Panc1 (cell line): Measurements from ENCODE around the gene FLYWCH1. TPM values are rescaled to one million over a fixed set of nuclear protein-coding genes. Genes with fewer than 3 reads are reported as not detected.

Experiments
- ATAC-seq: fragments of 200-7000 bp; cut with Tn5 transposase; 2 replicates; pipeline ENCODE4 v1.9.1; 2020; ENCODE audit warnings: mild to moderate bottlenecking, moderate library complexity
- BruUV-seq: library from RNA; stranded (reverse); fragments of 400-500 nt; replicated peaks from 2 replicates; lab custom pipeline; 2021; lab: Mats Ljungman, UMichigan
- CTCF ChIA-PET: fragments of 300-600 bp; sonication (Branson Sonifier 250); formaldehyde crosslinking; loops from one replicate; lab custom pipeline; 2022; ENCODE audit warnings: antibody characterized with exemption; lab: Charles Lee
- POLR2A ChIA-PET: fragments of 300-600 bp; sonication (Branson Sonifier 250); formaldehyde crosslinking; loops from one replicate; lab custom pipeline; 2022; ENCODE audit warnings: antibody characterized with exemption; lab: Charles Lee
- DNase-seq: peaks from one replicate; pipeline ENCODE4 v3.0.0-alpha.2; 2010; ENCODE audit warnings: low read depth, low spot score
- H3K27ac ChIP-seq: 2 replicates; pipeline ENCODE4 v1.5.1; 2011; ENCODE audit warnings: mild to moderate bottlenecking, low read length, inconsistent platforms
- H3K27me3 ChIP-seq: fragments of 200-500 bp; sonication (Bioruptor generic); 2 replicates; pipeline ENCODE4 v1.6.0; 2014; ENCODE audit warnings: low read length, inconsistent platforms; ENCODE audit not compliant: control insufficient read depth, insufficient read depth
- H3K36me3 ChIP-seq: fragments of 200-500 bp; sonication (Bioruptor generic); 2 replicates; pipeline ENCODE4 v1.5.1; 2014; ENCODE audit warnings: inconsistent platforms, mild to moderate bottlenecking, low read length, moderate library complexity; ENCODE audit not compliant: control insufficient read depth, insufficient read depth
- H3K4me1 ChIP-seq: 2 replicates; pipeline ENCODE4 v1.5.1; 2011; ENCODE audit warnings: inconsistent platforms, mild to moderate bottlenecking, low read length, moderate library complexity; ENCODE audit not compliant: control insufficient read depth, insufficient read depth
- H3K4me3 ChIP-seq, 2 experiments: 2 replicates each; pipeline ENCODE4 v1.5.1; 2011 to 2012; ENCODE audit warnings: low read depth in 2 of 2, low read length in 2 of 2, mild to moderate bottlenecking in 2 of 2, inconsistent platforms in 1 of 2, moderate library complexity in 1 of 2
- H3K9me3 ChIP-seq: fragments of 200-500 bp; sonication (Bioruptor generic); 2 replicates; pipeline ENCODE4 v1.5.1; 2014; ENCODE audit warnings: low read depth, mild to moderate bottlenecking, inconsistent platforms, low read length, moderate library complexity; ENCODE audit not compliant: control insufficient read depth, insufficient read depth
- POLR2AphosphoS5 ChIP-seq: IDR thresholded peaks from 2 replicates; pipeline ENCODE4 v1.6.1; 2012; ENCODE audit warnings: mild to moderate bottlenecking, low read depth, low read length, moderate library complexity
- SIN3A ChIP-seq: IDR thresholded peaks from 2 replicates; pipeline ENCODE4 v1.6.1; 2012; ENCODE audit warnings: low read depth, mild to moderate bottlenecking, low read length, moderate library complexity, borderline replicate concordance; ENCODE audit not compliant: insufficient read depth
- TCF7L2 ChIP-seq: IDR thresholded peaks from 2 replicates; pipeline ENCODE4 v1.6.1; 2011; ENCODE audit warnings: mild to moderate bottlenecking, low read depth, low read length, inconsistent platforms
- in situ Hi-C: cut with HindIII; loops from 2 replicates; pipeline ENCODE4 v1.10.0; 2016; ENCODE audit warnings: low sequenced_read_pairs, low pct_unique_long_range_greater_than_20kb
- intact Hi-C: fragments of 100-400 bp; cut with micrococcal nuclease; formaldehyde crosslinking; loops from one replicate; pipeline ENCODE4 v1.10.0; 2022; ENCODE audit not compliant: unreplicated experiment
- total RNA-seq: library from RNA; stranded (reverse); gene quantifications from one replicate; pipeline ENCODE4 v1.2.1, GENCODE V29; 2021; ENCODE audit not compliant: unreplicated experiment
- TF ChIP-seq, protein P1 (sequence below), 2 experiments: IDR thresholded peaks; 2 replicates each; pipeline ENCODE4 v1.6.1; 2011 to 2012; ENCODE audit warnings: low read depth in 2 of 2, control low read depth in 1 of 2, low read length in 1 of 2, mild to moderate bottlenecking in 1 of 2, moderate library complexity in 1 of 2; ENCODE audit not compliant: insufficient read depth in 1 of 2
- TF ChIP-seq, protein P2 (sequence below): fragments of 450-650 bp; IDR thresholded peaks from 2 replicates; pipeline ENCODE4 v1.5.1; 2017; ENCODE audit warnings: mild to moderate bottlenecking

Gene FLYWCH1
- total RNA-seq, 1 experiment from 2014 or later, result 67.9 TPM

DNA sequence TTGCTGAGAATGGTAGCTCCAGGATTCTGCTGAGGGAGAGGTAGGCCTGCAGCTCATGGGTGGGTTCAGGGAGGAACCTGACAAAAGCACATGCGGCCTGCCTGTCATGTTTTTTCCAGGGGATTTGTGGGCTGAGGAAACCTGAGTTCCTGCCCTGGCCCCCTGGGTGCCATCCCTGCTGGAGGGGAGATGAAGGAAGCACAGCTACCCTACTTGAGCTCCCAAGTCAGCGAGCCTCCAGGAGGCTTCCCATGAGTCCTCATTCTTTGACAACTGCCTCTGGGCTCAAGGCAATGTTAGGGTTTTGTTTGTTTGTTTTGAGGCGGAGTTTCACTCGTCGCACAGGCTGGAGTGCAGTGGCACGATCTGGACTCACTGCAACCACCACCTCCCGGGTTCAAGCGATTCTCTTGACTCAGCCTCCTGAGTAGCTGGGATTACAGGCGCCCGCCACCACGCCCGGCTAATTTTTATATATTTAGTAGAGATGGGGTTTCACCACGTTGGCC is 12.1 kb upstream of the FLYWCH1 start:
- ChIA-PET POLR2A (interaction anchor here (0.7 kb wide), 1 partner anchor 10 kb away, joined by 5 read pairs; no protein-coding TSS in a partner anchor), CTCF (no interaction called here)
- H3K9me3 ChIP-seq, result no peaks in the 10 kb centered on the region
- BruUV-seq, result no TSS peak
- TF ChIP-seq TCF7L2, result no peak
- TF ChIP-seq, protein P1, sequence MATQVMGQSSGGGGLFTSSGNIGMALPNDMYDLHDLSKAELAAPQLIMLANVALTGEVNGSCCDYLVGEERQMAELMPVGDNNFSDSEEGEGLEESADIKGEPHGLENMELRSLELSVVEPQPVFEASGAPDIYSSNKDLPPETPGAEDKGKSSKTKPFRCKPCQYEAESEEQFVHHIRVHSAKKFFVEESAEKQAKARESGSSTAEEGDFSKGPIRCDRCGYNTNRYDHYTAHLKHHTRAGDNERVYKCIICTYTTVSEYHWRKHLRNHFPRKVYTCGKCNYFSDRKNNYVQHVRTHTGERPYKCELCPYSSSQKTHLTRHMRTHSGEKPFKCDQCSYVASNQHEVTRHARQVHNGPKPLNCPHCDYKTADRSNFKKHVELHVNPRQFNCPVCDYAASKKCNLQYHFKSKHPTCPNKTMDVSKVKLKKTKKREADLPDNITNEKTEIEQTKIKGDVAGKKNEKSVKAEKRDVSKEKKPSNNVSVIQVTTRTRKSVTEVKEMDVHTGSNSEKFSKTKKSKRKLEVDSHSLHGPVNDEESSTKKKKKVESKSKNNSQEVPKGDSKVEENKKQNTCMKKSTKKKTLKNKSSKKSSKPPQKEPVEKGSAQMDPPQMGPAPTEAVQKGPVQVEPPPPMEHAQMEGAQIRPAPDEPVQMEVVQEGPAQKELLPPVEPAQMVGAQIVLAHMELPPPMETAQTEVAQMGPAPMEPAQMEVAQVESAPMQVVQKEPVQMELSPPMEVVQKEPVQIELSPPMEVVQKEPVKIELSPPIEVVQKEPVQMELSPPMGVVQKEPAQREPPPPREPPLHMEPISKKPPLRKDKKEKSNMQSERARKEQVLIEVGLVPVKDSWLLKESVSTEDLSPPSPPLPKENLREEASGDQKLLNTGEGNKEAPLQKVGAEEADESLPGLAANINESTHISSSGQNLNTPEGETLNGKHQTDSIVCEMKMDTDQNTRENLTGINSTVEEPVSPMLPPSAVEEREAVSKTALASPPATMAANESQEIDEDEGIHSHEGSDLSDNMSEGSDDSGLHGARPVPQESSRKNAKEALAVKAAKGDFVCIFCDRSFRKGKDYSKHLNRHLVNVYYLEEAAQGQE (IDR thresholded peaks at IDR 0.05; ENCODE audit: insufficient read depth in 1 of 2, low read depth in 2 of 2, low read length in 1 of 2), result no peak
- TF ChIP-seq POLR2AphosphoS5, result no peak
- TF ChIP-seq SIN3A, result no peak
- TF ChIP-seq, protein P2, sequence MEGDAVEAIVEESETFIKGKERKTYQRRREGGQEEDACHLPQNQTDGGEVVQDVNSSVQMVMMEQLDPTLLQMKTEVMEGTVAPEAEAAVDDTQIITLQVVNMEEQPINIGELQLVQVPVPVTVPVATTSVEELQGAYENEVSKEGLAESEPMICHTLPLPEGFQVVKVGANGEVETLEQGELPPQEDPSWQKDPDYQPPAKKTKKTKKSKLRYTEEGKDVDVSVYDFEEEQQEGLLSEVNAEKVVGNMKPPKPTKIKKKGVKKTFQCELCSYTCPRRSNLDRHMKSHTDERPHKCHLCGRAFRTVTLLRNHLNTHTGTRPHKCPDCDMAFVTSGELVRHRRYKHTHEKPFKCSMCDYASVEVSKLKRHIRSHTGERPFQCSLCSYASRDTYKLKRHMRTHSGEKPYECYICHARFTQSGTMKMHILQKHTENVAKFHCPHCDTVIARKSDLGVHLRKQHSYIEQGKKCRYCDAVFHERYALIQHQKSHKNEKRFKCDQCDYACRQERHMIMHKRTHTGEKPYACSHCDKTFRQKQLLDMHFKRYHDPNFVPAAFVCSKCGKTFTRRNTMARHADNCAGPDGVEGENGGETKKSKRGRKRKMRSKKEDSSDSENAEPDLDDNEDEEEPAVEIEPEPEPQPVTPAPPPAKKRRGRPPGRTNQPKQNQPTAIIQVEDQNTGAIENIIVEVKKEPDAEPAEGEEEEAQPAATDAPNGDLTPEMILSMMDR, result no peak
- H3K4me1 ChIP-seq, result peaks cover 6% of the 10 kb centered on the region; the same call in 1 of the 2 replicates
- no peaks in the 10 kb centered on the region for H3K36me3 ChIP-seq
- intact Hi-C loops, result no loop called here
- H3K4me3 ChIP-seq, result no peak overlapping the region
- in situ Hi-C loops, result no loop called here
- no peak for DNase-seq
- no peak for ATAC-seq
- no peak overlapping the region for H3K27ac ChIP-seq
- H3K27me3 ChIP-seq, result no peaks in the 10 kb centered on the region

DNA sequence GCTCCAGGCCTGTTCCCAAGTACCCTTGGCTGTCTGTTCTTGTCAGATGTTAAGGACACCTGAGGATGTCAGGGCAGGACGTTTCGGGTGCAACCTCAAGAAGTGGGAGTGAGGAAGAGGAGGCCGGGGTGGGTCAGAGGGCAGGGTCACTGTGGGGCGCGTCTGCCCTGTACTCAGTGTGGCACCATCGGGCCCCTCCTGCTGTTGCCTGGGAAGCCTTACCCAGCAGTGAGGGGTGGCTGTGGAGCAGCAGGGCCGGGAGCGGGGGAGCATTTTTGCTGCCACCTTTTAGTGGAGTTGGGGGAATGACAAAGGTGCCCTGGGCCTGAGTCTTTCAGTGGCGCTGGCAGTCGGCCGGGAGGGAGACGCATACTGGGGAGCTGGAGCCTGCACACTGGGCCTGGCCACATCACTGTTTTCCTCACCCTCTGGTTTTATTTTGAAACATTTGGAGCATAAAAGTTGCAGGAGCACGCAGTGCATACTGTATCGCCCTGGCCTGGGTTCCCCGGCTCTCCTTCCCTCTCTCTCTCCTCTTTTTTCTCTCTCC is 11.1 kb upstream of the FLYWCH1 start:
- CTCF ChIA-PET, result no interaction called here
- intact Hi-C loops, result no loop called here

More for the DNA sequence above, 11.1 kb upstream of the FLYWCH1 start:
- Histone ChIP-seq H3K36me3 (no peaks in the 10 kb centered on the region), H3K27me3 (no peaks in the 10 kb centered on the region), H3K27ac (no peak overlapping the region), H3K4me3 (no peak overlapping the region), H3K4me1 (peaks cover 6% of the 10 kb centered on the region; the same call in 1 of the 2 replicates), H3K9me3 (no peaks in the 10 kb centered on the region)
- in situ Hi-C loops, result no loop called here
- BruUV-seq, result no TSS peak
- DNase-seq (no peak), ATAC-seq (no peak)
- POLR2A ChIA-PET, result no interaction called here
- TF ChIP-seq, protein P2, result no peak
- TF ChIP-seq, protein P1 (IDR thresholded peaks at IDR 0.05; ENCODE audit: insufficient read depth in 1 of 2, low read depth in 2 of 2, low read length in 1 of 2), result no peak
- no peak for TF ChIP-seq SIN3A
- TF ChIP-seq POLR2AphosphoS5, result no peak
- no peak for TF ChIP-seq TCF7L2
